MM.1S (cell line): ENCODE data around the gene SLC6A19.

Experiments used
- CTCF ChIP-seq: fragments of 300-600 bp; sonication (generic); IDR thresholded peaks from 2 replicates; pipeline ENCODE4 v1.5.1; 2016; ENCODE audit warnings: antibody characterized with exemption, low read length, mixed read lengths
- EZH2 ChIP-seq: fragments of 300-600 bp; sonication (generic); optimal IDR thresholded peaks from 2 replicates; pipeline ENCODE3; 2017; ENCODE audit warnings: low read depth, mild to moderate bottlenecking, antibody characterized with exemption, low read length, mixed read lengths
- EZH2phosphoT487 ChIP-seq: fragments of 300-600 bp; sonication (generic); IDR thresholded peaks from 2 replicates; pipeline ENCODE4 v1.6.1; 2018; ENCODE audit warnings: antibody characterized with exemption, low read length

GRCh38 chr5:1204693-1205242 lies 3.4 kb downstream of the SLC6A19 start:
- TF ChIP-seq CTCF (peak; percentile 13; the same call in 1 of the 2 replicates), EZH2 (no peak), EZH2phosphoT487 (no peak)
